SK-N-SH (cell line): ENCODE results near the gene CDH4.

Experiments
- ELF1 ChIP-seq: IDR thresholded peaks from 2 replicates; pipeline ENCODE4 v1.4.0; 2012
- FOXJ3 ChIP-seq: sonication (generic); formaldehyde crosslinking; IDR thresholded peaks from 2 replicates; pipeline ENCODE4 v1.5.1; 2020; ENCODE audit warnings: mild to moderate bottlenecking, missing genetic modification reagents
- FOXM1 ChIP-seq: IDR thresholded peaks from 2 replicates; pipeline ENCODE4 v1.4.0; 2012; ENCODE audit warnings: low read depth, mild to moderate bottlenecking
- MEF2A ChIP-seq: IDR thresholded peaks from 2 replicates; pipeline ENCODE4 v1.4.0; 2012; ENCODE audit warnings: low read depth, borderline replicate concordance
- RAD21 ChIP-seq: IDR thresholded peaks from 2 replicates; pipeline ENCODE4 v1.6.1; 2012; ENCODE audit warnings: mild to moderate bottlenecking, low read length
- TF ChIP-seq, protein P1 (sequence below): fragments of 200-600 bp; sonication (generic); IDR thresholded peaks from 2 replicates; pipeline ENCODE4 v1.6.1; 2017; ENCODE audit warnings: antibody characterized with exemption, mild to moderate bottlenecking, moderate library complexity
- TF ChIP-seq, protein P2 (sequence below): IDR thresholded peaks from 2 replicates; pipeline ENCODE4 v1.6.1; 2012; ENCODE audit warnings: mild to moderate bottlenecking, low read depth, low read length, moderate library complexity
- TF ChIP-seq, protein P3 (sequence below): fragments of 150-350 bp; IDR thresholded peaks from 2 replicates; pipeline ENCODE4 v1.6.1; 2017; ENCODE audit warnings: antibody characterized with exemption, low read length, low read depth, borderline replicate concordance

DNA sequence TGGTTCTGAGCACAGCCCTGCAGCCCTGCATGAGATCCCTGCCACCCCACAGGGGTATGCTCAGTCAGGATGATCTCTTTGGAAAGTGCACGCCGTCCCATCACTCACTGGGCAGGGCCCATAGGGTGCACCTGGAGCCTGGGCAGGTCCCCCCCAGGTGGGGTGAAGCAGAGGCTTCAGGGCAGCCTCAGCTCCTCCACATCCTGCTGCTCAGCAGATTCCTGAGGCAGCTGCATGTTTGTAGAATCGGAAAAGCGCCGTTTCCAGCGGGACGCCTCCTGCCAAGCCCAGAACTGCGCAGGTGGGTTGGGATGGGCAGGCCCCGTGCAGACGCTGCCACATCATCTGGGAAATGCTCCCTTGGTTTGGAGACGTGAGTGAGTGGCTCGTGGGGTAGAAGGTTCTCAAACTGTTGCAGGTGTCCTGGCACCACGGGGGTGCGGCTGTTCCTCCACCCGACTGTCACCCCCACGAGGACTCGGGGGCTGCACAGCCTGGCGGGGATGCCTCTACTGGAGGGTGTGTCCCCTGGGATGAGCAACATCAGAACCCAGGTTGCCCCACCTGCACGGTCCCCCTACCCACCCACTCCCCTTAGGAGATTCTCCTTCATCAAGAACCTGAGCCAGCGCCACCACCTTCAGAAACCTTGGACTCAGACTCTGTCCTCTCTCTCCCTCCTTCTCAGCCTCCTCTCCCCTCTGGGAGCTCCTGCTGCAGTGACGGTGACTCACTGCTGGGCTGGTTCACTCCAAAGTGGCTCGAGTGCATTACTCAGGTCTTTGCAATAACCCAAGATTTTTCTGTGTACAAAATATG is 479.5 kb downstream of the CDH4 start:
- TF ChIP-seq, protein P1, sequence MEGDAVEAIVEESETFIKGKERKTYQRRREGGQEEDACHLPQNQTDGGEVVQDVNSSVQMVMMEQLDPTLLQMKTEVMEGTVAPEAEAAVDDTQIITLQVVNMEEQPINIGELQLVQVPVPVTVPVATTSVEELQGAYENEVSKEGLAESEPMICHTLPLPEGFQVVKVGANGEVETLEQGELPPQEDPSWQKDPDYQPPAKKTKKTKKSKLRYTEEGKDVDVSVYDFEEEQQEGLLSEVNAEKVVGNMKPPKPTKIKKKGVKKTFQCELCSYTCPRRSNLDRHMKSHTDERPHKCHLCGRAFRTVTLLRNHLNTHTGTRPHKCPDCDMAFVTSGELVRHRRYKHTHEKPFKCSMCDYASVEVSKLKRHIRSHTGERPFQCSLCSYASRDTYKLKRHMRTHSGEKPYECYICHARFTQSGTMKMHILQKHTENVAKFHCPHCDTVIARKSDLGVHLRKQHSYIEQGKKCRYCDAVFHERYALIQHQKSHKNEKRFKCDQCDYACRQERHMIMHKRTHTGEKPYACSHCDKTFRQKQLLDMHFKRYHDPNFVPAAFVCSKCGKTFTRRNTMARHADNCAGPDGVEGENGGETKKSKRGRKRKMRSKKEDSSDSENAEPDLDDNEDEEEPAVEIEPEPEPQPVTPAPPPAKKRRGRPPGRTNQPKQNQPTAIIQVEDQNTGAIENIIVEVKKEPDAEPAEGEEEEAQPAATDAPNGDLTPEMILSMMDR: no peak
- TF ChIP-seq, protein P2, sequence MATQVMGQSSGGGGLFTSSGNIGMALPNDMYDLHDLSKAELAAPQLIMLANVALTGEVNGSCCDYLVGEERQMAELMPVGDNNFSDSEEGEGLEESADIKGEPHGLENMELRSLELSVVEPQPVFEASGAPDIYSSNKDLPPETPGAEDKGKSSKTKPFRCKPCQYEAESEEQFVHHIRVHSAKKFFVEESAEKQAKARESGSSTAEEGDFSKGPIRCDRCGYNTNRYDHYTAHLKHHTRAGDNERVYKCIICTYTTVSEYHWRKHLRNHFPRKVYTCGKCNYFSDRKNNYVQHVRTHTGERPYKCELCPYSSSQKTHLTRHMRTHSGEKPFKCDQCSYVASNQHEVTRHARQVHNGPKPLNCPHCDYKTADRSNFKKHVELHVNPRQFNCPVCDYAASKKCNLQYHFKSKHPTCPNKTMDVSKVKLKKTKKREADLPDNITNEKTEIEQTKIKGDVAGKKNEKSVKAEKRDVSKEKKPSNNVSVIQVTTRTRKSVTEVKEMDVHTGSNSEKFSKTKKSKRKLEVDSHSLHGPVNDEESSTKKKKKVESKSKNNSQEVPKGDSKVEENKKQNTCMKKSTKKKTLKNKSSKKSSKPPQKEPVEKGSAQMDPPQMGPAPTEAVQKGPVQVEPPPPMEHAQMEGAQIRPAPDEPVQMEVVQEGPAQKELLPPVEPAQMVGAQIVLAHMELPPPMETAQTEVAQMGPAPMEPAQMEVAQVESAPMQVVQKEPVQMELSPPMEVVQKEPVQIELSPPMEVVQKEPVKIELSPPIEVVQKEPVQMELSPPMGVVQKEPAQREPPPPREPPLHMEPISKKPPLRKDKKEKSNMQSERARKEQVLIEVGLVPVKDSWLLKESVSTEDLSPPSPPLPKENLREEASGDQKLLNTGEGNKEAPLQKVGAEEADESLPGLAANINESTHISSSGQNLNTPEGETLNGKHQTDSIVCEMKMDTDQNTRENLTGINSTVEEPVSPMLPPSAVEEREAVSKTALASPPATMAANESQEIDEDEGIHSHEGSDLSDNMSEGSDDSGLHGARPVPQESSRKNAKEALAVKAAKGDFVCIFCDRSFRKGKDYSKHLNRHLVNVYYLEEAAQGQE: no peak
- TF ChIP-seq, protein P3, sequence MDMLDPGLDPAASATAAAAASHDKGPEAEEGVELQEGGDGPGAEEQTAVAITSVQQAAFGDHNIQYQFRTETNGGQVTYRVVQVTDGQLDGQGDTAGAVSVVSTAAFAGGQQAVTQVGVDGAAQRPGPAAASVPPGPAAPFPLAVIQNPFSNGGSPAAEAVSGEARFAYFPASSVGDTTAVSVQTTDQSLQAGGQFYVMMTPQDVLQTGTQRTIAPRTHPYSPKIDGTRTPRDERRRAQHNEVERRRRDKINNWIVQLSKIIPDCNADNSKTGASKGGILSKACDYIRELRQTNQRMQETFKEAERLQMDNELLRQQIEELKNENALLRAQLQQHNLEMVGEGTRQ: no peak
- TF ChIP-seq FOXM1 (no peak), ELF1 (no peak), RAD21 (no peak), MEF2A (no peak), FOXJ3 (no peak)
